ENCODE measurements around the gene FAAP20.
A peak's percentile ranks its signal among the peaks of the same experiment; 100 is the strongest.
"Not testable (repeated sequence)": the region's sequence is repeated elsewhere in the genome, so short reads cannot be mapped to it uniquely, and the experiment has no call there.

FAAP20 gene

DNA sequence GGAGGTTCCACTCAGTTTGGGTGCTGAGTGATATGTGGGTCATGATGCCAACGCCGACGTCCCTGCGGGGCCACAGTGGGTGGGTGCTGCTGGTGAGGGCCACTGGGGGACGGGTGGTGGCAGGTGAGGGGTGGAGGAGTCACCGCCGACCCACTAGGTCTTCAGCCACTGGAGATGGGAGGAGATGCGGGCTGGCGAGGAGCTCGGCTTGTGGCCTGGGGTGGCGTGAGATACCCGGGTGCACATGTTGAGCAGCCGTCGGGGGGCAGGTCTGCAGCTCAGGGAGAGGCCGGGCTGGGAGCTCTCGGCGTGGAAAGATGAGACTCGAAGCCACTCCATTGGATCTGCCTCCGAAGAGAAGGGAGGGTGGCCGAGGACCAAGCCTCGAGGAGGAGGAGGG lies 40.5 kb downstream of the FAAP20 start:
- DNase-seq: no peak

DNA sequence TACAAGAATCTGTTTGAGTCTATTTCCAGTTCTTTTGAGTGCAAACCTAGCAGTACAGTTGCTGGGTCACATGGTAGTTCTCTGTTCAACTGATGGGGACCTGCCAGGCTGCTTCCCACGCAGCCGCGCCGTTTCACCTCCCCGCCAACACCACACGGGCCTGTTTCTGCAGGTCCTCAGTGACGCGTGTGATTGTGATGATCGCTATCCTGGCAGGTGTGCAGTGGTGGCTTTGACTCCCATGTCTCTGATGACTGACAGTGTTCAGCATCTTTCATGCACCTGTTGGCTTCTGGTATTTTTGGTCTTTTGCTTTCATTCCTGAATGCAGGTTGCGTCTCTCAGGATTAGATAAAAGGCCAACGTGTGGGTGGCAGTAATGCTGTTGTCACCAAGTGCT lies 41.6 kb downstream of the FAAP20 start:
- no peak for DNase-seq

DNA sequence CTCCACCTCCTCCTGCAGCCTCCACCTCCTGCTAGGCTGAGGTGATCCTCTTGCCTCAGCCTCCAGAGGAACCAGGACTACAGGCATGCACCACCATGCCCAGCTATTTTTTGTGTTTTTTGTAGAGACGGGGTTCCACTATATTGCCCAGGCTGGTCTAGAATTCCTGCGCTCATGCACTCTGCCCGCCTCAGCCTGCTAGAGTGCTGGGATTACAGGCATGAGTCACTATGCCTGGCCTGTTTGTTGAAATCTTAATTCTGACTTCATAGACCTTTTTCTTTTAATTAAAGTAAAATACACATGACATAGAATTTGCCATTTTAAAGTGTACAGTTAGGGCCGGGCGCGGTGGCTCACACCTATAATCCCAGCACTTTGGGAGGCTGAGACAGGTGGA lies 42.7 kb downstream of the FAAP20 start:
- no peak for DNase-seq

DNA sequence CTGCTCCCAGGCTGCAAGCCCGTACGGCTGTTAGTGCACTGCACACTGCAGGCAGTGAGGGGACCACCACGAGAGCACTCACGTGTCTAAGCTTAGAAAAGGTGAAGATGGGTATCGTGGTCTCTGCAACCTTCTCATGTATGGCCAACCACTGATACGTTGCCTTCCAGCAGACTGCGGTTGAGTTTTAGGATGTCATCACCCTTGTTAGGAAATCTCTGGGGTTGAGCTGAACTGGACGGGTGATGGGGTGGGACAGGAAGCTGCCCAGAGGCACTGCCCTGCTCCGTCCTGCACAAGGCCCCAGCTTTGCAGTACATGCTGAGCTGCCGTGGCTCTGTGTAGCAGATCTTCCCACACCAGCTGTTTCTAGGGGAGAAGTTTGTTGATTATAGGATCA lies 43.3 kb downstream of the FAAP20 start:
- no peak for DNase-seq

DNA sequence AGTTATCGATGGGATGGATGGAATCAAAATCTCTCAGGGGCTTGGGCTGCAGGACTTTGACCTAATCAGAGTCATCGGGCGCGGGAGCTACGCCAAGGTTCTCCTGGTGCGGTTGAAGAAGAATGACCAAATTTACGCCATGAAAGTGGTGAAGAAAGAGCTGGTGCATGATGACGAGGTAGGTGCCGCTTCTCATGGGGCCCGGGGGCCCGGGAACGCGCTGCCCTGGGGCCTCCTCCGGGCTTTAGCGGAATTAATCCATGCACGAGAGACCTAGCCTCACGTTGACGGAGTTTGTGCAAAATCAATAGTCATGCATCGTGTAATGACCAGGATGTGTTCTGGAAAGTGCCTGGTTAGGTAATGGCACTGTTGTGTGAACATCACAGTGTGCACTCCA lies 43.8 kb downstream of the FAAP20 start:
- DNase-seq: no peak

DNA sequence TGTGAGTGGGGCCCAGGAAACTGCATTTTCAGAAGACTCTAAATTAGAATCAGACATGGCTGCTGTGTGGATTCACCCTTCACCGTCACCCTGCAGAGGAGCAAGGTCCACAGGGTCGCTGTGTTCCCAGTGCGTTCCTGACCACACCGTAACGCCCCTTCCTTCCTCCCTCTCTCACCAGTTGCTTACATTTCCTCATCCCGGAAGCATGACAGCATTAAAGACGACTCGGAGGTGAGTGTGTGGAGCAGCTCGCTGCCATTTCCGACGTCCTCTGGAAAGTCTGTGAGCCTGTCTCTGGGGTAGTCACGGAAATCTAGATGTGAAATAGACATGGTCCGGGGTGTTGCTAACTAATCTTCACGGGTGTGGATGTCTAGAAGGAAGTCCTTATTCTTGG lies 45.9 kb downstream of the FAAP20 start:
- no peak for DNase-seq

DNA sequence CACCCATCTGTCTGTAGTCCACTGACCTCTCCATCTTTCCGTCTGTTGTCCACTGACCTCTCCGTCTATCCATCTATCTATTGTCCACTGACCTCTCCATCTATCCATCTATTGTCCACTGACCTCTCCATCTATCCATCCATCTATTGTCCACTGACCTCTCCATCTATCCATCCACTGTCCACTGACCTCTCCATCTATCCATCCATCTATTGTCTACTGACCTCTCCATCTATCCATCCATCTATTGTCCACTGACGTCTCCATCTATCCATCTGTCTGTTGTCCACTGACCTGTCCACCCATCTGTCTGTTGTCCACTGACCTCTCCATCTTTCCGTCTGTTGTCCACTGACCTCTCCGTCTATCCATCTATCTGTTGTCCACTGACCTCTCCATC lies 46.7 kb downstream of the FAAP20 start:
- DNase-seq: not testable (repeated sequence)

DNA sequence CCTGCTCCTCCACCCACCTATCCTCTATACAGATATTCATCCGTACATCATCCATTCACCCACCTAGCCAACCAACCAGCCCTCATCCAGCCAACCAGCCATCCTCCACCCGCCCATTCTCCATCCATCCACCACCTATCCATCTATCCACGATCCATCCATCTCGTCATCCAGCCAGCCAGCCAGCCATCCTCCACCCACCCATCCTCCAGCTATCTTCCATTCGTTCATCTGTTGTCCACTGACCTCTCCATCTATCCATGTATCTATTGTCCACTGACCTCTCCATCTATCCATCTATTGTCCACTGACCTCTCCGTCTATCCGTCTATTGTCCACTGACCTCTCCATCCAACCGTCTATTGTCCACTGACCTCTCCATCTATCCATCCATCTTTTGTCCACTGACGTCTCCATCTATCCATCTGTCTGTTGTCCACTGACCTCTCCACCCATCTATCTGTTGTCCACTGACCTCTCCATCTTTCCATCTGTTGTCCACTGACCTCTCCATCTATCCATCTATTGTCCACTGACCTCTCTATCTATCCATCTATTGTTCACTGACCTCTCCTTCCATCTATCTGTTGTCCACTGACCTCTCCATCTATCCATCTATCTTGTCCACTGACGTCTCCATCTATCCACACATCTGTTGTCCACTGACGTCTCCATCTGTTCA lies 47.6 kb downstream of the FAAP20 start:
- DNase-seq: no peak

DNA sequence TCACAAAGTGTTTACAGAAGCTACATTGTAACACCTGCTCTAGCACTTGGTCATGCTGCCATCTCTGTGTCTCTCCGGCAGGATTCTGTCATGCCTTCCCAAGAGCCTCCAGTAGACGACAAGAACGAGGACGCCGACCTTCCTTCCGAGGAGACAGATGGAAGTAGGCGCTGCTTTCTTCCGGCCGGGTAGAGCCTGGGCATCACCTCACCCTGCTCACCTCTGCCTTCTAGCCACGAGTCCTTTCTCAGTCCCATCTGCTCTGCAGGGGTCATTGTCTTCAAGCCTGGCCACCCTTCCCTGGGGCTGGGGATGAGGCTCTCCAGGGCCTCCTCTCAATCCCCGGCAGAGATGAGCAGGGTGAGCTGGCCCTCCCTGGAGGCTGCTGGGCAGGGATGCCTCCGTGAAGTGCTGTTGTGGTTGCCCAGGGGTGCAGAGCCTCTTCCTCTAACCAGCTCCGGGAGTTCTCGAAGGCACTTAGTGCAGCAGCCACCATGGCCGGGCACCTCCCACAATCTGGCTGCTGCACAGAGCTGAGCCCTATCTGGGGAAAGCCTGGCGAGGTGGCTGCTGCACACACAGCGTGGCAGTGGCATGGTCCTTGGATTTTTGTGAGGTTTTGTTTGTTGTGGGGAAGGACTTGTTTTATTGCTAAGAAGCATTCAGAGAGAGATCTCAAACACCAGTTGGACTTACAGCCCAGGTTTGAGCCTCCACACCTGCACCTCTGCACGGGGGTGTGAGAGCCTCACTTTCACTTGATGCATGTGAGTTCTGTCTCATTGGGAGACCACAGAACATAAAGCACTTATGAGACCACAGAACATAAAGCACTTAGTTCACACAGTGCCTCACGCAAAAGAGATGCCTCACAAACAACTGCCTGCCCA lies 48.4 kb downstream of the FAAP20 start:
- DNase-seq: no peak

DNA sequence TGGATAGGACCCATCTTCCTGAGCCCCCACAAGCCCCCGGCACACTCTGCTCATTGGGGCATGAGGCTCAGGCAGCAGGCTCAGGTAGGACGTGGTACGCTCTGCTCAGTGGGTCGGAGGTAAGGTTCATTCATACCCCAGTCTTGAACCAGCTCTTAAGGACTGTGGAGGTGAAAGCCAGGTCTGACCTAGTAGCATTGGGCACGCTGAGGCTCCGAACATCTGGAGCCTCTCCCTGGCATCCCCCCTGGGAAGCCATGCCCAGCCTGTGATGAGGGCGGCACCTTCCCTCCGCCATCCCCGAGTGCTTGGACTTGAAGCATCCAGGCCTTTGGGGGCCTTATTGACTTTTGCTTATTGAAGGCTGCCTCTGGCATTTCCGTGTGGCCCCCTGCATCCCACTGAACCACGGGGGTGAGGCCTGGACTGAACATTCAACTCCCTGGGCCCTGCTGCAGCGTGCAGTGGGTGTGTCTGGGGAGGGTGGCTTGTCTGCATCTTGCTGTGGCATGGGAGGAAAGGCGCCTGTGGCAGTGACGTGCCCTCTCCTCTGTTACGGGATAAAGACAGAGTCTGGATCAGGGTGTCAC lies 50.0 kb downstream of the FAAP20 start:
- no peak for DNase-seq

DNA sequence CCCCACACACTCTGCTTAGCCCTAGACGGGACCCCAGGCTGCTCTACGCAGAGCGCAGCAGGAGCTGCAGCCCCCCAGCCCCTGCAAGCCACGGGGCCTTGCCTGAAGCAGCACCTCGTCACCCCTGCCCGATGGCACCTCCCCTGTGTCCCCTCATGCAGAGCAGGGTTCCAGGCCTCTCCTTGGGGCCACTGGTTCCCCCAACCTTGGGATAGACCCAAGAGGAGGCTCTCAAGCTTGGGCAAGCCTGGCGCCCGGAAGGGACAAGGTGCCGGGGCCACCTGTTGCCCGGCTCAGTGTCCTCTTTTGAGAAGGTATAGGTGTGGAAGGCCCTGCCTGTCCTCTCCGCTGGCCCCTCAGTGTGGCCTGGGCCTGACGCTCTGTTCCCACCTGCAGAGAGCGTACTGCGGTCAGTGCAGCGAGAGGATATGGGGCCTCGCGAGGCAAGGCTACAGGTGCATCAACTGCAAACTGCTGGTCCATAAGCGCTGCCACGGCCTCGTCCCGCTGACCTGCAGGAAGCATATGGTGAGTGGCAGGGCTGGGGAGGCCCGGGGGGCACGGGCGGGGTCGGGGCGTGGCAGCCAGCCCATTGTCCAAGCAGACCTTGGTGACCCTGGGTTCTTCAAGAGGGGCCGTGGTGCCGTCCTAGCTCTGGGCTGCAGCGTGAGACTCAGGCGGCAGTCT lies 50.6 kb downstream of the FAAP20 start:
- peak; percentile 21 for DNase-seq

DNA sequence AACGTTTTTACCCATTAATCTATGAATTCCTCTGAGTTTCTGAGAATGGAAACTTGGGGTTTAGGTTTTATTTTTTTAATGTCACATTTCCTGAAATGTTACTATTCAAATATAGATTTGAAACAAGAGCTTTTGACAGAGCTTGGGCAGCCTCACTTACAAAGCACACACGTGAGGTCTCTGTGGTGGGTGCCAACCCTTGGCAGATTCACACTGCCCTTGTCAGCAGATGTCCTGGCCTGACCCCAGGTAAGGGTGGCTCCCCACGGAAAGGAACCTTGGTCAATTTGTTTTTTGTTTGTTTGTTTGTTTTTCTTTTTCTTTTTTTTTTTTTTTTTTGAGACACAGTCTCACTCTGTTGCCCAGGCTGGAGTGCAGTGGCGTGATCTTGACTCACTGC lies 53.5 kb downstream of the FAAP20 start:
- peak; percentile 23 for DNase-seq
